ENCODE data around the gene RBMS3.

DNA sequence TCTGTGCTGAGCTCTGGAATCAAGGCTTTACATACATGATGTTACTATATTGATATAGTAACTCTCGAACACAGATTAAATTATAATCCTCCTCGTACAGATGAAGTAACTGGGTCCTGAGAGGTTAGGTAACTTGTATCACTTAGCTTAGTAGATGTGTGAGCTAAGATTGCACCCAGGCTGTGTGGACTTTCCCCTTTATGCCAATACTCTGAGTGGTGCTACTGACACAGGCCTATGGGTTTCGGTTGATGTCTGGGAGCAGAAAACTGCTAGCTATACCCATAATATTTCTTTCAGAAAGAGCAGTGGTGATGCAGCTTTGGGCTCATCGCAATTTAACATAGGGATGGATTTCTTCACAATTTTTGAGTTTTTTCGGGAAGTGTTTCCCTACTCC is 259.7 kb downstream of the RBMS3 start:
- TF ChIP-seq CTCF (conservative IDR thresholded peaks at IDR 0.05; ENCODE audit: low read length) (no peak), EZH2phosphoT487 (IDR thresholded peaks at IDR 0.05; ENCODE audit: borderline replicate concordance, low read depth, low read length) (no peak)

All from OCI-LY7 (cell line).